WTC11 (cell line): ENCODE data around the gene REPS2.

Source experiments
- ATF3 ChIP-seq: sonication (generic); formaldehyde crosslinking; conservative IDR thresholded peaks from 2 replicates; pipeline ENCODE4 v1.8.1; 2022; ENCODE audit warnings: mild to moderate bottlenecking, missing genetic modification reagents
- CBFB ChIP-seq: sonication (generic); formaldehyde crosslinking; IDR thresholded peaks from 2 replicates; pipeline ENCODE4 v1.8.1; 2022; ENCODE audit warnings: mild to moderate bottlenecking, low read depth, missing genetic modification reagents
- CDX4 ChIP-seq: fragments of 250-450 bp; sonication (Bioruptor Pico); IDR thresholded peaks from 2 replicates; pipeline ENCODE4 v1.9.0; 2021; ENCODE audit warnings: moderate library complexity, mild to moderate bottlenecking, inconsistent platforms, borderline replicate concordance
- CTCF ChIP-seq: fragments of 200-600 bp; IDR thresholded peaks from 2 replicates; pipeline ENCODE4 v1.8.0; 2022; ENCODE audit warnings: antibody characterized with exemption
- FOXJ3 ChIP-seq: sonication (generic); formaldehyde crosslinking; IDR thresholded peaks from 2 replicates; pipeline ENCODE4 v1.9.0; 2021; ENCODE audit warnings: missing genetic modification reagents, mild to moderate bottlenecking, borderline replicate concordance
- FOXP4 ChIP-seq: sonication (generic); formaldehyde crosslinking; IDR thresholded peaks from 2 replicates; pipeline ENCODE4 v1.8.0; 2022; ENCODE audit warnings: mild to moderate bottlenecking, missing genetic modification reagents
- IRF1 ChIP-seq: sonication (generic); formaldehyde crosslinking; IDR thresholded peaks from 2 replicates; pipeline ENCODE4 v1.8.0; 2023; ENCODE audit warnings: missing genetic modification reagents
- USF2 ChIP-seq: sonication (generic); formaldehyde crosslinking; IDR thresholded peaks from 2 replicates; pipeline ENCODE4 v1.8.1; 2023; ENCODE audit warnings: mild to moderate bottlenecking, missing genetic modification reagents, moderate library complexity
- ZNF423 ChIP-seq: fragments of 250-450 bp; sonication (Bioruptor Pico); IDR thresholded peaks from 2 replicates; pipeline ENCODE4 v2.1.2; 2022; ENCODE audit warnings: mild to moderate bottlenecking, moderate library complexity

- no peak for TF ChIP-seq USF2 (CRISPR knock-in tag)
- TF ChIP-seq FOXP4 (CRISPR knock-in tag), result no peak
- TF ChIP-seq CBFB, result no peak
- TF ChIP-seq ZNF423 (CRISPR knock-in tag), result no peak
- TF ChIP-seq CDX4 (CRISPR knock-in tag), result no peak
- TF ChIP-seq IRF1, result no peak
- TF ChIP-seq CTCF, result no peak
- TF ChIP-seq ATF3 (CRISPR knock-in tag), result no peak
- TF ChIP-seq FOXJ3 (CRISPR knock-in tag), result no peak
Observed at GRCh38 chrX:17033225-17033624, 86.8 kb downstream of the REPS2 start.
